ENCODE results near the gene FOXD2.

Gene FOXD2

GRCh38 chr1:47443530-47444296 is 5.9 kb downstream of the FOXD2 start:
- ChIA-PET POLR2A (no interaction called here), CTCF (interaction anchor here (1.0 kb wide), 1 partner anchor 7 kb away, joined by 4 read pairs; no protein-coding TSS in a partner anchor)
- DNase-seq (ENCODE audit: extremely low spot score): no peak
- TF ChIP-seq ARNT (IDR thresholded peaks at IDR 0.05): no peak
- TF ChIP-seq TARDBP (IDR thresholded peaks at IDR 0.05): no peak
- TF ChIP-seq FOXM1 (IDR thresholded peaks at IDR 0.05; ENCODE audit: borderline replicate concordance): no peak
- no peak for TF ChIP-seq CTBP1 (IDR thresholded peaks at IDR 0.05; ENCODE audit: borderline replicate concordance)
- TF ChIP-seq NFRKB (IDR thresholded peaks at IDR 0.05): no peak
- TF ChIP-seq FOXK2 (IDR thresholded peaks at IDR 0.05): no peak
- TF ChIP-seq BHLHE40 (IDR thresholded peaks at IDR 0.05; ENCODE audit: borderline replicate concordance): no peak
- TF ChIP-seq ZNF384 (IDR thresholded peaks at IDR 0.05): no peak
- TF ChIP-seq SUZ12 (IDR thresholded peaks at IDR 0.05): no peak
- no peak for TF ChIP-seq FOXA1 (IDR thresholded peaks at IDR 0.05)
- TF ChIP-seq, protein P1, sequence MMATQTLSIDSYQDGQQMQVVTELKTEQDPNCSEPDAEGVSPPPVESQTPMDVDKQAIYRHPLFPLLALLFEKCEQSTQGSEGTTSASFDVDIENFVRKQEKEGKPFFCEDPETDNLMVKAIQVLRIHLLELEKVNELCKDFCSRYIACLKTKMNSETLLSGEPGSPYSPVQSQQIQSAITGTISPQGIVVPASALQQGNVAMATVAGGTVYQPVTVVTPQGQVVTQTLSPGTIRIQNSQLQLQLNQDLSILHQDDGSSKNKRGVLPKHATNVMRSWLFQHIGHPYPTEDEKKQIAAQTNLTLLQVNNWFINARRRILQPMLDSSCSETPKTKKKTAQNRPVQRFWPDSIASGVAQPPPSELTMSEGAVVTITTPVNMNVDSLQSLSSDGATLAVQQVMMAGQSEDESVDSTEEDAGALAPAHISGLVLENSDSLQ (IDR thresholded peaks at IDR 0.05): no peak
- TF ChIP-seq SP1 (IDR thresholded peaks at IDR 0.05): no peak
- TF ChIP-seq LEF1 (IDR thresholded peaks at IDR 0.05; ENCODE audit: borderline replicate concordance): no peak
- TF ChIP-seq HDGF (IDR thresholded peaks at IDR 0.05; ENCODE audit: borderline replicate concordance): no peak
- TF ChIP-seq L3MBTL2 (conservative IDR thresholded peaks at IDR 0.05): no peak
- no peak for TF ChIP-seq ELF4 (IDR thresholded peaks at IDR 0.05)

DNA sequence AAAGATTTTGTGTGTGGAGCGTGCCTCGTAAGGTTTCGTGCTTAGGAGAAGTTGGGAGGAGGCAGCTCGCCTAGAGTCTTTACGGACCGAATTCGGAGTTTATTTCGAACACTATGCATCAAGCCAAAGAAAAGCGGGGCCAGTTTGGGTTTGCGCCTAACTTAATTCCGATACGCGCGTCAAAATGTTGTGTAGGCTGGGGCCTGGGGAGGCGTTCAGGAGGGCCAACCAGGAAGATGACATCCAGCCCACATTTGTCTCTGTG is 6.4 kb downstream of the FOXD2 start:
- ChIA-PET CTCF (interaction anchor here (1.0 kb wide), 1 partner anchor 8 kb away, joined by 4 read pairs; no protein-coding TSS in a partner anchor), POLR2A (no interaction called here)
- no peak for TF ChIP-seq ARNT (IDR thresholded peaks at IDR 0.05)
- no peak for TF ChIP-seq ELF4 (IDR thresholded peaks at IDR 0.05)
- TF ChIP-seq TARDBP (IDR thresholded peaks at IDR 0.05): no peak
- no peak for TF ChIP-seq SUZ12 (IDR thresholded peaks at IDR 0.05)
- no peak for TF ChIP-seq HDGF (IDR thresholded peaks at IDR 0.05; ENCODE audit: borderline replicate concordance)
- no peak for TF ChIP-seq ZNF384 (IDR thresholded peaks at IDR 0.05)
- no peak for TF ChIP-seq NFRKB (IDR thresholded peaks at IDR 0.05)
- no peak for TF ChIP-seq FOXM1 (IDR thresholded peaks at IDR 0.05; ENCODE audit: borderline replicate concordance)
- TF ChIP-seq FOXA1 (IDR thresholded peaks at IDR 0.05): no peak
- TF ChIP-seq BHLHE40 (IDR thresholded peaks at IDR 0.05; ENCODE audit: borderline replicate concordance): no peak
- TF ChIP-seq SP1 (IDR thresholded peaks at IDR 0.05): no peak
- no peak for DNase-seq (ENCODE audit: extremely low spot score)

- ChIA-PET CTCF (interaction anchor here (1.0 kb wide), 1 partner anchor 9 kb away, joined by 4 read pairs; no protein-coding TSS in a partner anchor), POLR2A (no interaction called here)
- no peak for DNase-seq (ENCODE audit: extremely low spot score)
- TF ChIP-seq L3MBTL2 (conservative IDR thresholded peaks at IDR 0.05) (peak; percentile 46), TARDBP (IDR thresholded peaks at IDR 0.05) (no peak)
Measured at GRCh38 chr1:47444562-47445465, 7.0 kb downstream of the FOXD2 start.

DNA sequence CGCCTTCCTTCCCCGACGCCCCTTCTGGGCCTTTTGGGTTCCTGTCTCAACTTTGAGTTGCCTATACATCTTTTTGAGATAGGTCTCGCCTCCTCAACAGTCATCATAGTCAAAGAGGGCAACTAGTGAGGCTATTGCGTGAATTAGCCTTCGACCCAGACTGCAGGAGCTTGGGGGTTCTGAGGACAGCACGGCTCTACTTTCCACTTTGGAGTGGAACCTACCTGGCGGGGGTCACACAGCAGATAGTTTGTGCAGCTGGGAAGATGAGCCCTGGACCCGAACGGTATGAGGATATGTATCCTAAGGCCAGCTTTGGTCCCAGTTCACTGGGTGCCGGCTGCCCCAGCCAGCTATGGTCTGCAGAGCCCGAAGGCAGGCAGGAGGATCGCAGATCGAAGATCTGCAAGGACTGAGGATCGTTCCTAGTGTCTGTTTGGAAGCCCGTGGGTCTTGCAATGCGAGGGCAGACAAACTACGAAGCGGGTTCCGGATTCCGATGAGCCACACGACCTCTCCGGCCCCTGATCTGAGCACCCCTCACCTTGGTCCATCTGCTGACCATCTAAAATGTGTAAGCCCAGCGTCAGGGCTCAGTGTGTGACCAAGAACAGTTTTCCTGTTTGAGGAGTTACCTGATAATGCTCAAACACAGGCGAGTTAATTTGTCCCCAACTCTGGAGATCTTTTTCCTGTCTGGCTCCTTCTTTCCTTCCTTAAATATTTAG is 8.1 kb downstream of the FOXD2 start:
- TF ChIP-seq SUZ12 (IDR thresholded peaks at IDR 0.05) (no peak), FOXK2 (IDR thresholded peaks at IDR 0.05) (no peak), ELF4 (IDR thresholded peaks at IDR 0.05) (no peak), NFRKB (IDR thresholded peaks at IDR 0.05) (no peak)
- no peak for DNase-seq (ENCODE audit: extremely low spot score)
- CTCF ChIA-PET: interaction anchor here (0.6 kb wide), 1 partner anchor 265 kb away, joined by 5 read pairs; no protein-coding TSS in a partner anchor
- POLR2A ChIA-PET: no interaction called here

- POLR2A ChIA-PET: interaction anchor here (1.2 to 2.8 kb wide), 4 partner anchors 11 to 59 kb away, joined by 3 to 19 read pairs (median 5); partner anchors contain the start of gene FOXD2
- CTCF ChIA-PET: interaction anchor here (0.5 to 2.5 kb wide), 9 partner anchors 11 to 307 kb away, joined by 3 to 12 read pairs (median 5); partner anchors contain the start of gene FOXD2
- DNase-seq (ENCODE audit: extremely low spot score): no peak
- TF ChIP-seq ELF4 (IDR thresholded peaks at IDR 0.05): no peak
- no peak for TF ChIP-seq BHLHE40 (IDR thresholded peaks at IDR 0.05; ENCODE audit: borderline replicate concordance)
- TF ChIP-seq NFRKB (IDR thresholded peaks at IDR 0.05): no peak
- no peak for TF ChIP-seq SUZ12 (IDR thresholded peaks at IDR 0.05)
Measured at GRCh38 chr1:47448462-47449222, 10.8 kb downstream of the FOXD2 start.

- CTCF ChIA-PET: interaction anchor here (0.8 to 2.5 kb wide), 13 partner anchors 9 to 305 kb away, joined by 3 to 12 read pairs (median 5); partner anchors contain the start of genes FOXD2 and STIL
Measured at GRCh38 chr1:47449822-47450552, 12.1 kb downstream of the FOXD2 start.

More at GRCh38 chr1:47449822-47450552, 12.1 kb downstream of the FOXD2 start:
- TF ChIP-seq BHLHE40 (IDR thresholded peaks at IDR 0.05; ENCODE audit: borderline replicate concordance): no peak
- TF ChIP-seq, protein P1 (IDR thresholded peaks at IDR 0.05): no peak
- TF ChIP-seq FOXM1 (IDR thresholded peaks at IDR 0.05; ENCODE audit: borderline replicate concordance): no peak
- POLR2A ChIA-PET: interaction anchor here (1.0 to 2.8 kb wide), 5 partner anchors 9 to 58 kb away, joined by 3 to 19 read pairs (median 4); partner anchors contain the start of gene FOXD2
- DNase-seq (ENCODE audit: extremely low spot score): peak; percentile 66

All from HEK293T (cell line).